Left colon (tissue), 2 donors: Measurements from ENCODE around the gene NMNAT1. TPM values are rescaled to one million over a fixed set of nuclear protein-coding genes. Genes with fewer than 3 reads are reported as not detected.
"Not testable (repeated sequence)": the region's sequence is repeated elsewhere in the genome, so short reads cannot be mapped to it uniquely, and the experiment has no call there.

Experiments
- ATAC-seq: fragments of 200-7000 bp; cut with Tn5 transposase; one replicate; pipeline ENCODE4 v1.9.1; 2020; ENCODE audit warnings: mild to moderate bottlenecking, moderate library complexity
- DNase-seq, 2 donors: peaks; one replicate each; pipeline ENCODE4 v3.0.0-alpha.2; 2020
- intact Hi-C, 2 donors: fragments of 100-400 bp; cut with DNase I in 1 of 2; cut with micrococcal nuclease in 1 of 2; formaldehyde crosslinking; loops; one replicate each; pipeline versions ENCODE4 v1.11.2 to v1.14.0; 2022; cut with DNase I, micrococcal nuclease
- total RNA-seq, 2 donors: library from RNA; stranded (reverse); fragmentation: NEBNext Ultra II Directional; extraction: Animal tissue kit (Norgen Biotek cat#: 25700); gene quantifications; one replicate each; pipeline ENCODE4 v1.2.1, GENCODE V29; 2021
- donor health status: DM: no; HTN: no; CAD: no.
- donor health status: DM: yes; HTN: yes; CAD: no.

Gene NMNAT1
- total RNA-seq, 2 donors from 2014 or later = 23.3 to 25.5 TPM

DNA sequence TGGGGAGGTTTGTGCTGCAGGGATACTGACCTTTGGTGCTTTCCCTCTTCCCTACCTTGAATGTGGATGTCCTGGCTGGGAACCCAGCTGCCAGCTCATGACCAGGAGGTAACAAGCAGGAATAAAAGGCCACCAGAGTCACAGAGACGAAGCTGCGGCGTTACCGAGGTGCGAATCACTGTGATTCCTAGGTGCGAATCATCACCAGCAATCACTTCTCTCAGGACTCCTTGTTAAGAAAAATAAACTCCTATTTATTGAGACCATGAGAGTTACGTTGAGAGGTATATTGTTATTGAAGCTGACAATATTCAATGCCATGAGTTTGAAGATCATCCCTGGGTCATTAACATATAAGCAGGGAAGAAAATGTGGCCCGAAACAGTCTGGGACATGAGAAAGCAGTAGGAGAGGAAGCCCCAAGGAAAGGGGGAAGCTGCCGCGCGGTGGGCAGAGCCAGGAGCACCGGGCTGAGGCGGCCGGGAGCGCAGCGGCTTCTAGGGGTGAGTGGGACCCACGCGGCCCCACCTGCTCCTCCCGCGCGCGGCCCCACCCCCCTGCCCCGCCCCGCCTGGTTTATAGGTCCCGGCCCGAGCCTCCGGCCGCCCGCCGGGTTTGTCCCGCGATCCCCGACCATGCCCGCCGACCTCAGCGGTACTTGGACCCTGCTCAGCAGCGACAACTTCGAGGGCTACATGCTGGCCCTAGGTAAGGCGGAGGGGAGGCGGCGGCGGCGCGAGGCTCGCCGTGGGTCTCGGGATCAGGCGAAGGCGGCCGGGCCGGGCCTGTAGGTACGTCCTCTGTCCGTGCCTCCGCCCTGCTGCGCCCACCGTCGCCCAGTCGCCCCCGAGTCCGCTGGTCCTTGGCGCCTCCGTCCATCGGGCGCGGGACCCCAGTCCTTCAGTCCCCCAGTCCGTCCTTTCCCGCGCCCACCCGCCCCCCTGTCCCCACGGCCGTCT is 53.6 kb downstream of the NMNAT1 start, which contains the start of gene RBP7:
RBP7 (plus strand) TSS at position 605 of the 959 bp plus-strand sequence; CDS start at position 636, 31 bp downstream.
- DNase-seq = peak in 1 of 2 donors; percentile 27
- ATAC-seq = peak; percentile 71
- intact Hi-C loops = no loop called here

- ATAC-seq = no peak
- intact Hi-C loops = no loop called here
Measured at GRCh38 chr1:10001016-10001665, 57.9 kb downstream of the NMNAT1 start.

GRCh38 chr1:10005248-10005647 is 62.0 kb downstream of the NMNAT1 start:
- intact Hi-C loops, ATAC-seq, DNase-seq: not testable (repeated sequence)

More at GRCh38 chr1:10001016-10001665, 57.9 kb downstream of the NMNAT1 start:
- DNase-seq = no peak

DNA sequence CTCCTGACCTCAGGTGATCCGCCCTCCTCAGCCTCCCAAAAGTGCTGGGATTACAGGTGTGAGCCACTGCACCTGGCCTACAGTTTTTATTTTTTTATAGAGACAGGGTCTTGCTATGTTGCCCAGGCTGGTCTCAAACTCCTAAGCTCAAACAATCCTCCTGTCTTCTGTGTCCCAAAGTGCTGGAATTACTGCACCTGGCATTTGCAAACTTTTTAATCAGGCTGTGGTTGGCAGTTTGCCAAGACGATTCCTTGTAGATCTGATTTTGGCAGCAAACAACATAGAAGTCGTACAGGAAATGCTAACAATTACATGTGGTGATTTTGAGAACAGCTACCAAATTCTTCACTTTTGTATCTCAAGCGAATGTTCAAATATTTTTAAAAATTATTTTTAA is 63.9 kb downstream of the NMNAT1 start:
- ATAC-seq (no peak), DNase-seq (no peak)
- intact Hi-C loops = no loop called here

- DNase-seq = no peak
- intact Hi-C loops = no loop called here
- ATAC-seq = no peak
Measured at GRCh38 chr1:10014016-10014415, 70.7 kb downstream of the NMNAT1 start.

DNA sequence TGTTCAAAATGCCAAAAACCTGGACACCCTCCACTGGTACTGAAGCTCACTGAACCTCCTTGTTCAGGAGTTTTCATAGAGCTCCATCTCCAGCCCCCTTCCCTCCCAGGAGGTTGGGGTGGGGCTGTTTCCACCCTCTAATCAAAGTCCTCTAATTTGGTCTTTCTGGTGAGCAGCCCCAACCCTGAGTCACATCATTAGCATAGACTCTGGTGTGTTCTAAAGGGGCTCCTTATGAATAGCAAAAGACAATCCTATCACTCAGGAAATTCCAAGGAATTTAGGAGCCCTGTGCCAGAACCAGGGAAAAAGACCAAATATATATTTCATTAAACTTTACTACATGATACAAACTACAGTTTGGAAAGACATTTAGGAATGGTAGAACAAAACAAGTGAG is 76.3 kb downstream of the NMNAT1 start:
- ATAC-seq = no peak
- no peak for DNase-seq
- intact Hi-C loops = no loop called here

DNA sequence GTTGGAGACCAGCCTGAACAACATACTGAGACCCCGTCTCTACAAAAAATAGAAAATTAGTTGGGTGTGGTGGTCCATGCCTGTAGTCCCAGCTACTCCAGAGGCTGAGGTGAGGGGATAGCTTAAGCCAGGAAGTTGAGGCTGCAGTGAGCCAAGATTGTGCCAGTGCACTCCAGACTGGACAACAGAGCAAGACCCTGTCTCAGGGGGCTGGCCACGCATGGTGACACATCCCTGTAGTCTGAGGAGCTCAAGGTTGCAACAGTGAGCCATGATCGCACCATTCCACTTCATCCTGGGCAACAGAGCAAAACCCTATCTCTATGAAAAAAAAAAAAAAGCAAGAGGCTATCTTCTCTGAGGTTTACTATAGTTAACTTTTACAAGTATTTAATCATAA is 76.8 kb downstream of the NMNAT1 start:
- no peak for ATAC-seq
- intact Hi-C loops = loop anchor here in 1 of 2 donors (10.0 kb wide), 1 partner anchor 65 kb away; no protein-coding TSS in a partner anchor

GRCh38 chr1:10020678-10021077 is 77.4 kb downstream of the NMNAT1 start:
- ATAC-seq, DNase-seq: not testable (repeated sequence)
- intact Hi-C loops = loop anchor here in 1 of 2 donors (10.0 kb wide), 1 partner anchor 66 kb away; no protein-coding TSS in a partner anchor

More for the DNA sequence above, 76.8 kb downstream of the NMNAT1 start:
- no peak for DNase-seq

DNA sequence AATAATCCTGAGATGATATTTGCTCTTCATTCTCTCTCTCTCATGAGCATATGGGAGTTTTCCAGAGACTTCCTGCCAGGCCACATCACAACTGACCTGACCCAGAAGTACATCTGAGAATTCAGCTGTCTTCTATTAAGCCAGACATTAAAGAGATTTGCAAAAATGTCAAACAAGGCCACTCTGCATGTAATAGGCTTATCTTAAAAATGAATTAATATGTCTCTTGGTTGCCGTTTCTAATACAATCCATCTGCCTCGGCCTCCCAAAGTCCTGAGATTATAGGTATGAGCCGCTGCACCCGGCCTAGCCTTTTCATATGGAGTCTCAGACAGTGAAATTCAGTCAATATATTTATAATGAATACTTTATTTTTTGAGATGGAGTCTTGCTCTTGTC is 78.7 kb downstream of the NMNAT1 start:
- DNase-seq, ATAC-seq: not testable (repeated sequence)
- intact Hi-C loops = loop anchor here in 1 of 2 donors (10.0 kb wide), 1 partner anchor 67 kb away; no protein-coding TSS in a partner anchor

DNA sequence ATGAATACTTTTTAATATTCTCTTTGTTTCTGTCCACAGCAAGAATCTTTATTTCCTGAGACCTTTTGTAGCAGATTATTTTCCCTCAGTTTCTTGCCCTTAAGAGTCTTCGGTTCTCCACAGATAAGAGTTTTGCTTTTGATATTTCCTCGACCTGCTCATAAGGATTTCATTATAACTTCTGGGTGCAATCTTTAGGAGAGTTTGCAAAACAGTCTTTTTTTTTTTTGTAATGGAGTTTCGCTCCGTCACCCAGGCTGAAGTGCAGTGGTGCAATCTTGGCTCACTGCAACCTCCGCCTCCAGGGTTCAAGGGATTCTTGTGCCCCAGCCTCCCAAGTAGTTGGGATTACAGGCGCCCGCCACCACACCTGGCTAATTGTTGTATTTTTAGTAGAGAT is 79.4 kb downstream of the NMNAT1 start:
- ATAC-seq (no peak), DNase-seq (no peak)
- intact Hi-C loops = loop anchor here in 1 of 2 donors (10.0 kb wide), 1 partner anchor 68 kb away; no protein-coding TSS in a partner anchor

DNA sequence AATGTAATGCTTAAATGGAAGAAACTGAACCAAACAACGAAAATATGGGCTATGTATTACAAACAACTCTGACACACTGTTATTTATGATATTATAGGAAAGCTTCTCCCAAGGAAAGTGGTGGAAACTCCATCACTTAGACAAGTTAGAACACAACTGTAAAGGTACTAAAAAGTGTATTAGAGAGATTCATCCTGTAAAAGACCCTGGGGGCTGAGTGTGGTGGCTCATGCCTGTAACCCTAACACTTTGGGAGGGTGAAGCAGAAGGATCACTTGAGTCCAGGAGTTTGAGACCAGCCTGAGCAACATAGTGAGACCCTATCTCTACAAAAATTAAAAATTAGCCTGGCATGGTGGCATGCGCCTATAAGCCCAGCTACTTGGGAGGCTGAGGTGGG is 82.1 kb downstream of the NMNAT1 start:
- DNase-seq (no peak), ATAC-seq (no peak)
- intact Hi-C loops = loop anchor here in 1 of 2 donors (10.0 kb wide), 1 partner anchor 71 kb away; no protein-coding TSS in a partner anchor

- intact Hi-C loops = loop anchor here in 1 of 2 donors (10.0 kb wide), 1 partner anchor 72 kb away; no protein-coding TSS in a partner anchor
- DNase-seq = no peak
- no peak for ATAC-seq
Measured at GRCh38 chr1:10027027-10027426, 83.8 kb downstream of the NMNAT1 start.

DNA sequence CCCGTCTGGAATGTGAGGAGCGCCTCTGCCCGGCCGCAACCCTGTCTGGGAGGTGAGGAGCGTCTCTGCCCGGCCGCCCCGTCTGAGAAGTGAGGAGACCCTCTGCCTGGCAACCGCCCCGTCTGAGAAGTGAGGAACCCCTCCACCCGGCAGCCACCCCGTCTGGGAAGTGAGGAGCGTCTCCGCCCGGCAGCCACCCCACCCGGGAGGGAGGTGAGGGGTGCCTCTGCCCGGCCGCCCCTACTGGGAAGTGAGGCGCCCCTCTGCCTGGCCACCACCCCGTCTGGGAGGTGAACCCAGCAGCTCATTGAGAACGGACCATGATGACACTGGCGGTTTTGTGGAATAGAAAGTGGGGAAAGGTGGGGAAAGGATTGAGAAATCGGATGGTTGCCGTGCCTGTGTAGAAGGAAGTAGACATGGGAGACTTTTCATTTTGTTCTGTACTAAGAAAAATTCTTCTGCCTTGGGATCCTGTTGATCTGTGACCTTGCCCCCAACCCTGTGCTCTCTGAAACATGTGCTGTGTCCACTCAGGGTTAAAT is 85.8 kb downstream of the NMNAT1 start:
- ATAC-seq, DNase-seq: not testable (repeated sequence)
- intact Hi-C loops = loop anchor here in 1 of 2 donors (10.0 kb wide), 1 partner anchor 74 kb away; no protein-coding TSS in a partner anchor

GRCh38 chr1:10031461-10031860 is 88.2 kb downstream of the NMNAT1 start:
- no peak for ATAC-seq
- DNase-seq = no peak
- intact Hi-C loops = no loop called here

DNA sequence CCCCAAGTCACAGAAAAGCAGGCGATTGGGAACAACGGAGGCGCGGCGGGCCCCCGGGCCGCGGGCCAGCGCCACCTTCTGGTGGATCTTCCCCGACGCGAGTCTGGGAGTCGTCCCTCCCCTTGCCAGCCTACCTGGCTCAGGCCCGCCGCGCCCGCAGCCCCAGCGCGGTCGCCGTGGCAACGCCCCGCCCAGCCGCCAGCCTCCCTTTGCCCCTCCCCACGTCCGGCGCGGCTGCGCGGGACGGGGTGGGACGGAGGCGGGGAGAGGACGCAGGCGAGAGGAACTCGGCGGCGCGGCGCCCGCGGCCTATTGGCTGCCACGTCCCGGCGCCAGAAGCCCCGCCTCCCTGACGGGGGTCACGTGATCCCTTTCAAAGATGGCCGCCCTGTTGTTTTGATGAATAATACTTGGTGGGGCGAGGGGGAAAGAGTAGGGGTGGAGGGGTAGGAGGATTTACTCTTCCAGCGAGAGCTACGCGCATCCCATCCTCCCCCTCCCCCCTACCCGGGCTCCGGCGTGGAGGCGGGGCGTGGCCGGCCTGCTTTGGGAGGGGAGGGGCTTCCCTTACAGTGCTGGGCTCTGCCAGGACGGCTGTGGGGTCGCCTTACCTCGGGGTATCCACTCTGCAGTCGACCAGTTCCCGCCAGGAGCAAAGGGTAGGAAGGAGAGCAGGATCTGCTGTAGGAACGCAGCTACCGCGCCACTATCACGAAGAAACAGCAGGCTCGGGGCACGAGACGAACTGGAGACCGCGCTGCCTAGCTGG is 89.5 kb downstream of the NMNAT1 start, which contains the start of gene UBE4B:
UBE4B (plus strand) TSS at position 369 of the 769 bp plus-strand sequence. CDS start 713 bp downstream, outside the sequence.
- intact Hi-C loops = no loop called here
- ATAC-seq (peak; percentile 96), DNase-seq (peak; percentile 96 to 99)

DNA sequence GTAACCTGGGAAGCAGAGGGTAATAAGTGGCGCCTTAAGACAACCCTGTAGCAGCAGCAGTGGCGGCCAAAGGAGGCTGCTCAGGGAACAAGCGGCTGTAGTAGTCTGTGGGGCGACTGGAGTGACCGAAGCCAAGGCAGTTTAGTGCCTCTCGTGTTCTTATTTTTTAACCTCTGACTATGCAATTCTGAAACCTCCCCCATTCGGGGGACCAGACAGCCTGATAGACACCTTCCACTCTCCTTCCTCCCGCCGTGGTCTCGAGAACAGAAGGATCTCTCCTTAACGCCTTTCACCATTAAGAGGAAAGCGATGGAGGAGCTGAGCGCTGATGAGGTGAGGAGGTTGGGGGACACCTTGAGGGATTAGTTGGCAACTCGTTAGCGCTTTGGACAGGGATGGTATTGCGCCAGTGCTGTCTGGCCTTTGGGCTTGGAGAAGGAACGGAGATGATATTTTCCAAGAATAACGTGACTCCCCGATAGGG is 90.1 kb downstream of the NMNAT1 start:
- DNase-seq = peak in 1 of 2 donors; percentile 33
- peak; percentile 54 for ATAC-seq
- intact Hi-C loops = no loop called here
